ENCODE results near the gene RANBP1. TPM values are rescaled to one million over a fixed set of nuclear protein-coding genes. Genes with fewer than 3 reads are reported as not detected.

Gene RANBP1
- total and polyA plus RNA-seq, 2 of the 13 experiments (the other 11 are each of a cell fraction or from before 2014, with no cell fraction given): 181 to 492 TPM

GRCh38 chr22:20079745-20080444 is 36.0 kb upstream of the RANBP1 start, which contains the start of gene DGCR8 (continued):
- TF ChIP-seq, protein P1, sequence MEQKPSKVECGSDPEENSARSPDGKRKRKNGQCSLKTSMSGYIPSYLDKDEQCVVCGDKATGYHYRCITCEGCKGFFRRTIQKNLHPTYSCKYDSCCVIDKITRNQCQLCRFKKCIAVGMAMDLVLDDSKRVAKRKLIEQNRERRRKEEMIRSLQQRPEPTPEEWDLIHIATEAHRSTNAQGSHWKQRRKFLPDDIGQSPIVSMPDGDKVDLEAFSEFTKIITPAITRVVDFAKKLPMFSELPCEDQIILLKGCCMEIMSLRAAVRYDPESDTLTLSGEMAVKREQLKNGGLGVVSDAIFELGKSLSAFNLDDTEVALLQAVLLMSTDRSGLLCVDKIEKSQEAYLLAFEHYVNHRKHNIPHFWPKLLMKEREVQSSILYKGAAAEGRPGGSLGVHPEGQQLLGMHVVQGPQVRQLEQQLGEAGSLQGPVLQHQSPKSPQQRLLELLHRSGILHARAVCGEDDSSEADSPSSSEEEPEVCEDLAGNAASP (CRISPR knock-in tag; IDR thresholded peaks at IDR 0.05; ENCODE audit: borderline replicate concordance): peak; percentile 72
- TF ChIP-seq ZNF766 (CRISPR knock-in tag; IDR thresholded peaks at IDR 0.05; ENCODE audit: borderline replicate concordance) (peak; percentile 47; the same call in 1 of the 2 replicates), CBX1 (IDR thresholded peaks at IDR 0.05; ENCODE audit: low read depth) (peak; percentile 70), ZNF343 (CRISPR knock-in tag; IDR thresholded peaks at IDR 0.05) (peak; percentile 76; the same call in 1 of the 2 replicates), ZNF850 (CRISPR knock-in tag; conservative IDR thresholded peaks at IDR 0.05) (no peak), MYC (CRISPR knock-in tag; IDR thresholded peaks at IDR 0.05; ENCODE audit: borderline replicate concordance) (peak; percentile 86; the same call in 1 of the 2 replicates), ISL2 (CRISPR knock-in tag; IDR thresholded peaks at IDR 0.05) (no peak), TARDBP (CRISPR knock-in tag; IDR thresholded peaks at IDR 0.05) (peak; percentile 73; the same call in 1 of the 2 replicates), MTA1 (CRISPR knock-in tag; IDR thresholded peaks at IDR 0.05; ENCODE audit: borderline replicate concordance) (peak; percentile 74; the same call in 1 of the 2 replicates), RARG (CRISPR knock-in tag; IDR thresholded peaks at IDR 0.05; ENCODE audit: low read depth) (no peak), ZNF773 (CRISPR knock-in tag; IDR thresholded peaks at IDR 0.05; ENCODE audit: borderline replicate concordance) (no peak), BHLHE40 (IDR thresholded peaks at IDR 0.05; ENCODE audit: low read length) (no peak), ZNF292 (CRISPR knock-in tag; IDR thresholded peaks at IDR 0.05; ENCODE audit: borderline replicate concordance, low read depth) (no peak), ZNF776 (CRISPR knock-in tag; IDR thresholded peaks at IDR 0.05) (peak; percentile 82; the same call in 1 of the 2 replicates), ZNF264 (CRISPR knock-in tag; IDR thresholded peaks at IDR 0.05) (no peak)
- TF ChIP-seq, protein P2, sequence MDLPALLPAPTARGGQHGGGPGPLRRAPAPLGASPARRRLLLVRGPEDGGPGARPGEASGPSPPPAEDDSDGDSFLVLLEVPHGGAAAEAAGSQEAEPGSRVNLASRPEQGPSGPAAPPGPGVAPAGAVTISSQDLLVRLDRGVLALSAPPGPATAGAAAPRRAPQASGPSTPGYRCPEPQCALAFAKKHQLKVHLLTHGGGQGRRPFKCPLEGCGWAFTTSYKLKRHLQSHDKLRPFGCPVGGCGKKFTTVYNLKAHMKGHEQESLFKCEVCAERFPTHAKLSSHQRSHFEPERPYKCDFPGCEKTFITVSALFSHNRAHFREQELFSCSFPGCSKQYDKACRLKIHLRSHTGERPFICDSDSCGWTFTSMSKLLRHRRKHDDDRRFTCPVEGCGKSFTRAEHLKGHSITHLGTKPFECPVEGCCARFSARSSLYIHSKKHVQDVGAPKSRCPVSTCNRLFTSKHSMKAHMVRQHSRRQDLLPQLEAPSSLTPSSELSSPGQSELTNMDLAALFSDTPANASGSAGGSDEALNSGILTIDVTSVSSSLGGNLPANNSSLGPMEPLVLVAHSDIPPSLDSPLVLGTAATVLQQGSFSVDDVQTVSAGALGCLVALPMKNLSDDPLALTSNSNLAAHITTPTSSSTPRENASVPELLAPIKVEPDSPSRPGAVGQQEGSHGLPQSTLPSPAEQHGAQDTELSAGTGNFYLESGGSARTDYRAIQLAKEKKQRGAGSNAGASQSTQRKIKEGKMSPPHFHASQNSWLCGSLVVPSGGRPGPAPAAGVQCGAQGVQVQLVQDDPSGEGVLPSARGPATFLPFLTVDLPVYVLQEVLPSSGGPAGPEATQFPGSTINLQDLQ (CRISPR knock-in tag; IDR thresholded peaks at IDR 0.05): no peak
- TF ChIP-seq, protein P3, sequence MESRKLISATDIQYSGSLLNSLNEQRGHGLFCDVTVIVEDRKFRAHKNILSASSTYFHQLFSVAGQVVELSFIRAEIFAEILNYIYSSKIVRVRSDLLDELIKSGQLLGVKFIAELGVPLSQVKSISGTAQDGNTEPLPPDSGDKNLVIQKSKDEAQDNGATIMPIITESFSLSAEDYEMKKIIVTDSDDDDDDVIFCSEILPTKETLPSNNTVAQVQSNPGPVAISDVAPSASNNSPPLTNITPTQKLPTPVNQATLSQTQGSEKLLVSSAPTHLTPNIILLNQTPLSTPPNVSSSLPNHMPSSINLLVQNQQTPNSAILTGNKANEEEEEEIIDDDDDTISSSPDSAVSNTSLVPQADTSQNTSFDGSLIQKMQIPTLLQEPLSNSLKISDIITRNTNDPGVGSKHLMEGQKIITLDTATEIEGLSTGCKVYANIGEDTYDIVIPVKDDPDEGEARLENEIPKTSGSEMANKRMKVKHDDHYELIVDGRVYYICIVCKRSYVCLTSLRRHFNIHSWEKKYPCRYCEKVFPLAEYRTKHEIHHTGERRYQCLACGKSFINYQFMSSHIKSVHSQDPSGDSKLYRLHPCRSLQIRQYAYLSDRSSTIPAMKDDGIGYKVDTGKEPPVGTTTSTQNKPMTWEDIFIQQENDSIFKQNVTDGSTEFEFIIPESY (CRISPR knock-in tag; IDR thresholded peaks at IDR 0.05): peak; percentile 65; the same call in 1 of the 2 replicates
- TF ChIP-seq, protein P4, sequence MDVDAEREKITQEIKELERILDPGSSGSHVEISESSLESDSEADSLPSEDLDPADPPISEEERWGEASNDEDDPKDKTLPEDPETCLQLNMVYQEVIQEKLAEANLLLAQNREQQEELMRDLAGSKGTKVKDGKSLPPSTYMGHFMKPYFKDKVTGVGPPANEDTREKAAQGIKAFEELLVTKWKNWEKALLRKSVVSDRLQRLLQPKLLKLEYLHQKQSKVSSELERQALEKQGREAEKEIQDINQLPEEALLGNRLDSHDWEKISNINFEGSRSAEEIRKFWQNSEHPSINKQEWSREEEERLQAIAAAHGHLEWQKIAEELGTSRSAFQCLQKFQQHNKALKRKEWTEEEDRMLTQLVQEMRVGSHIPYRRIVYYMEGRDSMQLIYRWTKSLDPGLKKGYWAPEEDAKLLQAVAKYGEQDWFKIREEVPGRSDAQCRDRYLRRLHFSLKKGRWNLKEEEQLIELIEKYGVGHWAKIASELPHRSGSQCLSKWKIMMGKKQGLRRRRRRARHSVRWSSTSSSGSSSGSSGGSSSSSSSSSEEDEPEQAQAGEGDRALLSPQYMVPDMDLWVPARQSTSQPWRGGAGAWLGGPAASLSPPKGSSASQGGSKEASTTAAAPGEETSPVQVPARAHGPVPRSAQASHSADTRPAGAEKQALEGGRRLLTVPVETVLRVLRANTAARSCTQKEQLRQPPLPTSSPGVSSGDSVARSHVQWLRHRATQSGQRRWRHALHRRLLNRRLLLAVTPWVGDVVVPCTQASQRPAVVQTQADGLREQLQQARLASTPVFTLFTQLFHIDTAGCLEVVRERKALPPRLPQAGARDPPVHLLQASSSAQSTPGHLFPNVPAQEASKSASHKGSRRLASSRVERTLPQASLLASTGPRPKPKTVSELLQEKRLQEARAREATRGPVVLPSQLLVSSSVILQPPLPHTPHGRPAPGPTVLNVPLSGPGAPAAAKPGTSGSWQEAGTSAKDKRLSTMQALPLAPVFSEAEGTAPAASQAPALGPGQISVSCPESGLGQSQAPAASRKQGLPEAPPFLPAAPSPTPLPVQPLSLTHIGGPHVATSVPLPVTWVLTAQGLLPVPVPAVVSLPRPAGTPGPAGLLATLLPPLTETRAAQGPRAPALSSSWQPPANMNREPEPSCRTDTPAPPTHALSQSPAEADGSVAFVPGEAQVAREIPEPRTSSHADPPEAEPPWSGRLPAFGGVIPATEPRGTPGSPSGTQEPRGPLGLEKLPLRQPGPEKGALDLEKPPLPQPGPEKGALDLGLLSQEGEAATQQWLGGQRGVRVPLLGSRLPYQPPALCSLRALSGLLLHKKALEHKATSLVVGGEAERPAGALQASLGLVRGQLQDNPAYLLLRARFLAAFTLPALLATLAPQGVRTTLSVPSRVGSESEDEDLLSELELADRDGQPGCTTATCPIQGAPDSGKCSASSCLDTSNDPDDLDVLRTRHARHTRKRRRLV (CRISPR knock-in tag; IDR thresholded peaks at IDR 0.05): no peak
